Panc1 (cell line): ENCODE results near the gene PML. TPM values are rescaled to one million over a fixed set of nuclear protein-coding genes. Genes with fewer than 3 reads are reported as not detected.

Experiments
- ATAC-seq: fragments of 200-7000 bp; cut with Tn5 transposase; 2 replicates; pipeline ENCODE4 v1.9.1; 2020; ENCODE audit warnings: mild to moderate bottlenecking, moderate library complexity
- BruUV-seq: library from RNA; stranded (reverse); fragments of 400-500 nt; replicated peaks from 2 replicates; lab custom pipeline; 2021; lab: Mats Ljungman, UMichigan
- CTCF ChIA-PET: fragments of 300-600 bp; sonication (Branson Sonifier 250); formaldehyde crosslinking; loops from one replicate; lab custom pipeline; 2022; ENCODE audit warnings: antibody characterized with exemption; lab: Charles Lee
- POLR2A ChIA-PET: fragments of 300-600 bp; sonication (Branson Sonifier 250); formaldehyde crosslinking; loops from one replicate; lab custom pipeline; 2022; ENCODE audit warnings: antibody characterized with exemption; lab: Charles Lee
- DNase-seq: peaks from one replicate; pipeline ENCODE4 v3.0.0-alpha.2; 2010; ENCODE audit warnings: low read depth, low spot score
- H3K27ac ChIP-seq: 2 replicates; pipeline ENCODE4 v1.5.1; 2011; ENCODE audit warnings: mild to moderate bottlenecking, low read length, inconsistent platforms
- H3K27me3 ChIP-seq: fragments of 200-500 bp; sonication (Bioruptor generic); 2 replicates; pipeline ENCODE4 v1.6.0; 2014; ENCODE audit warnings: low read length, inconsistent platforms; ENCODE audit not compliant: control insufficient read depth, insufficient read depth
- H3K36me3 ChIP-seq: fragments of 200-500 bp; sonication (Bioruptor generic); 2 replicates; pipeline ENCODE4 v1.5.1; 2014; ENCODE audit warnings: inconsistent platforms, mild to moderate bottlenecking, low read length, moderate library complexity; ENCODE audit not compliant: control insufficient read depth, insufficient read depth
- H3K4me1 ChIP-seq: 2 replicates; pipeline ENCODE4 v1.5.1; 2011; ENCODE audit warnings: inconsistent platforms, mild to moderate bottlenecking, low read length, moderate library complexity; ENCODE audit not compliant: control insufficient read depth, insufficient read depth
- H3K4me3 ChIP-seq, 2 experiments: 2 replicates each; pipeline ENCODE4 v1.5.1; 2011 to 2012; ENCODE audit warnings: low read depth in 2 of 2, low read length in 2 of 2, mild to moderate bottlenecking in 2 of 2, inconsistent platforms in 1 of 2, moderate library complexity in 1 of 2
- H3K9me3 ChIP-seq: fragments of 200-500 bp; sonication (Bioruptor generic); 2 replicates; pipeline ENCODE4 v1.5.1; 2014; ENCODE audit warnings: low read depth, mild to moderate bottlenecking, inconsistent platforms, low read length, moderate library complexity; ENCODE audit not compliant: control insufficient read depth, insufficient read depth
- POLR2AphosphoS5 ChIP-seq: IDR thresholded peaks from 2 replicates; pipeline ENCODE4 v1.6.1; 2012; ENCODE audit warnings: mild to moderate bottlenecking, low read depth, low read length, moderate library complexity
- REST ChIP-seq, 2 experiments: IDR thresholded peaks; 2 replicates each; pipeline ENCODE4 v1.6.1; 2011 to 2012; ENCODE audit warnings: low read depth in 2 of 2, control low read depth in 1 of 2, low read length in 1 of 2, mild to moderate bottlenecking in 1 of 2, moderate library complexity in 1 of 2; ENCODE audit not compliant: insufficient read depth in 1 of 2
- SIN3A ChIP-seq: IDR thresholded peaks from 2 replicates; pipeline ENCODE4 v1.6.1; 2012; ENCODE audit warnings: low read depth, mild to moderate bottlenecking, low read length, moderate library complexity, borderline replicate concordance; ENCODE audit not compliant: insufficient read depth
- TCF7L2 ChIP-seq: IDR thresholded peaks from 2 replicates; pipeline ENCODE4 v1.6.1; 2011; ENCODE audit warnings: mild to moderate bottlenecking, low read depth, low read length, inconsistent platforms
- in situ Hi-C: cut with HindIII; loops from 2 replicates; pipeline ENCODE4 v1.10.0; 2016; ENCODE audit warnings: low sequenced_read_pairs, low pct_unique_long_range_greater_than_20kb
- intact Hi-C: fragments of 100-400 bp; cut with micrococcal nuclease; formaldehyde crosslinking; loops from one replicate; pipeline ENCODE4 v1.10.0; 2022; ENCODE audit not compliant: unreplicated experiment
- total RNA-seq: library from RNA; stranded (reverse); gene quantifications from one replicate; pipeline ENCODE4 v1.2.1, GENCODE V29; 2021; ENCODE audit not compliant: unreplicated experiment
- TF ChIP-seq, protein P1 (sequence below): fragments of 450-650 bp; IDR thresholded peaks from 2 replicates; pipeline ENCODE4 v1.5.1; 2017; ENCODE audit warnings: mild to moderate bottlenecking

PML gene
- total RNA-seq, 1 experiment from 2014 or later, result 52.2 TPM

DNA sequence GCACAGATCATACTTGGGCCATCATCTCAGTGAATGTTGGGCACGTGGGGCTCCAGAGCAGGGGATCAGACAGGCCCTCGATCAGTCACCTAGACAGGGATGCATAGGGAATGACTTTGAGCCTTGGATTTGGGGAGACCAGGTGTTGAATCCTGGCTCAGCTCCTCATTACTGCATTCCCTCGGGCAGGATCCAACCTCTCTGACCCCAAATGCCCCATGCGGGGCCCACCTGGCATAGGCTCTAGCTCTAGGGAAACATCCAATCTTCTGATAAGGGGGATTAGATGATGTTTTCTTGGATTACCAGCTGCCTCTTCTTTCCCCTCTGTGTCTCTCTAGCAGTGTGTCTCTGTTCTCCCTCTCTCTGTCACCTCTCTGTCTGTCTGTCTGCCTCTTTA lies 45.5 kb upstream of the PML start:
- ATAC-seq, result no peak
- H3K4me1 ChIP-seq, result peaks cover 6% of the 10 kb centered on the region; the same call in 1 of the 2 replicates
- TF ChIP-seq REST (IDR thresholded peaks at IDR 0.05; ENCODE audit: insufficient read depth in 1 of 2, low read depth in 2 of 2, low read length in 1 of 2) (no peak), SIN3A (no peak), TCF7L2 (no peak)
- TF ChIP-seq, protein P1, sequence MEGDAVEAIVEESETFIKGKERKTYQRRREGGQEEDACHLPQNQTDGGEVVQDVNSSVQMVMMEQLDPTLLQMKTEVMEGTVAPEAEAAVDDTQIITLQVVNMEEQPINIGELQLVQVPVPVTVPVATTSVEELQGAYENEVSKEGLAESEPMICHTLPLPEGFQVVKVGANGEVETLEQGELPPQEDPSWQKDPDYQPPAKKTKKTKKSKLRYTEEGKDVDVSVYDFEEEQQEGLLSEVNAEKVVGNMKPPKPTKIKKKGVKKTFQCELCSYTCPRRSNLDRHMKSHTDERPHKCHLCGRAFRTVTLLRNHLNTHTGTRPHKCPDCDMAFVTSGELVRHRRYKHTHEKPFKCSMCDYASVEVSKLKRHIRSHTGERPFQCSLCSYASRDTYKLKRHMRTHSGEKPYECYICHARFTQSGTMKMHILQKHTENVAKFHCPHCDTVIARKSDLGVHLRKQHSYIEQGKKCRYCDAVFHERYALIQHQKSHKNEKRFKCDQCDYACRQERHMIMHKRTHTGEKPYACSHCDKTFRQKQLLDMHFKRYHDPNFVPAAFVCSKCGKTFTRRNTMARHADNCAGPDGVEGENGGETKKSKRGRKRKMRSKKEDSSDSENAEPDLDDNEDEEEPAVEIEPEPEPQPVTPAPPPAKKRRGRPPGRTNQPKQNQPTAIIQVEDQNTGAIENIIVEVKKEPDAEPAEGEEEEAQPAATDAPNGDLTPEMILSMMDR, result no peak
- no peaks in the 10 kb centered on the region for H3K27me3 ChIP-seq
- POLR2A ChIA-PET, result no interaction called here
- no peak overlapping the region for H3K27ac ChIP-seq
- in situ Hi-C loops, result no loop called here
- H3K4me3 ChIP-seq, result no peak overlapping the region
- CTCF ChIA-PET, result interaction anchor here (1.0 kb wide), 1 partner anchor 15 kb away, joined by 3 read pairs; no protein-coding TSS in a partner anchor
- H3K36me3 ChIP-seq, result no peaks in the 10 kb centered on the region
- intact Hi-C loops, result no loop called here
- DNase-seq, result no peak
- no peaks in the 10 kb centered on the region for H3K9me3 ChIP-seq
- no TSS peak for BruUV-seq

- H3K27me3 ChIP-seq, result no peaks in the 10 kb centered on the region
- H3K9me3 ChIP-seq, result no peaks in the 10 kb centered on the region
- BruUV-seq, result no TSS peak
- DNase-seq (no peak), ATAC-seq (no peak)
- POLR2A ChIA-PET, result no interaction called here
- H3K4me3 ChIP-seq, result no peak overlapping the region
- in situ Hi-C loops (no loop called here), intact Hi-C loops (no loop called here)
- TF ChIP-seq REST (IDR thresholded peaks at IDR 0.05; ENCODE audit: insufficient read depth in 1 of 2, low read depth in 2 of 2, low read length in 1 of 2) (no peak), SIN3A (no peak), TCF7L2 (no peak), POLR2AphosphoS5 (no peak)
- TF ChIP-seq, protein P1, result no peak
- CTCF ChIA-PET, result interaction anchor here (1.0 kb wide), 1 partner anchor 15 kb away, joined by 3 read pairs; no protein-coding TSS in a partner anchor
- no peak overlapping the region for H3K27ac ChIP-seq
- H3K4me1 ChIP-seq, result peaks cover 6% of the 10 kb centered on the region; the same call in 1 of the 2 replicates
- no peaks in the 10 kb centered on the region for H3K36me3 ChIP-seq
Measured at GRCh38 chr15:73949496-73949895, 45.0 kb upstream of the PML start.
